Loucy (cell line): Measurements from ENCODE around the gene BMF.

Source experiments
- H2AFZ ChIP-seq: fragments of 200-600 bp; sonication (generic); 2 replicates; pipeline ENCODE4 v1.6.0; 2016; ENCODE audit warnings: antibody characterized with exemption, mild to moderate bottlenecking, low read length, moderate library complexity
- H3F3A ChIP-seq: fragments of 200-600 bp; 2 replicates; pipeline ENCODE4 v1.6.0; 2016; ENCODE audit warnings: antibody characterized with exemption, low read depth, mild to moderate bottlenecking
- H3K27me3 ChIP-seq: fragments of 200-600 bp; sonication (generic); 2 replicates; pipeline ENCODE4 v1.6.1; 2014; ENCODE audit warnings: low read length, mild to moderate bottlenecking; ENCODE audit not compliant: insufficient read depth, poor library complexity, severe bottlenecking
- H3K36me3 ChIP-seq: fragments of 200-600 bp; sonication (generic); 2 replicates; pipeline ENCODE4 v1.6.1; 2016; ENCODE audit warnings: low read length; ENCODE audit not compliant: insufficient read depth
- H3K4me1 ChIP-seq: fragments of 200-600 bp; sonication (generic); 2 replicates; pipeline ENCODE4 v1.5.1; 2014; ENCODE audit warnings: low read length, mild to moderate bottlenecking; ENCODE audit not compliant: insufficient read depth, poor library complexity, severe bottlenecking
- H3K4me2 ChIP-seq: fragments of 200-600 bp; sonication (generic); 2 replicates; pipeline ENCODE4 v1.6.0; 2014; ENCODE audit warnings: antibody characterized with exemption, low read length, low read depth, mild to moderate bottlenecking; ENCODE audit not compliant: poor library complexity, severe bottlenecking
- H3K4me3 ChIP-seq: fragments of 200-600 bp; sonication (generic); 2 replicates; pipeline ENCODE4 v1.5.1; 2014; ENCODE audit warnings: low read length, mild to moderate bottlenecking, mixed read lengths; ENCODE audit not compliant: poor library complexity, severe bottlenecking
- H3K79me2 ChIP-seq: fragments of 200-600 bp; sonication (generic); 2 replicates; pipeline ENCODE4 v1.6.1; 2014; ENCODE audit warnings: low read length; ENCODE audit not compliant: insufficient read depth
- H3K9ac ChIP-seq: fragments of 200-600 bp; sonication (generic); 2 replicates; pipeline ENCODE4 v1.6.0; 2014; ENCODE audit warnings: mild to moderate bottlenecking, low read depth, low read length, moderate library complexity; ENCODE audit not compliant: poor library complexity, severe bottlenecking
- H3K9me2 ChIP-seq: fragments of 200-600 bp; sonication (generic); replicated peaks from 2 replicates; pipeline ENCODE4 v1.6.1; 2016; ENCODE audit warnings: low read depth, low read length, mixed read lengths
- H3K9me3 ChIP-seq: fragments of 200-600 bp; sonication (generic); 2 replicates; pipeline ENCODE4 v1.6.1; 2014; ENCODE audit warnings: mild to moderate bottlenecking, antibody characterized with exemption, low read length, low read depth; ENCODE audit not compliant: insufficient read depth
- H4K20me1 ChIP-seq: fragments of 200-600 bp; sonication (generic); 2 replicates; pipeline ENCODE4 v1.6.0; 2014; ENCODE audit warnings: antibody characterized with exemption, low read length, mild to moderate bottlenecking; ENCODE audit not compliant: insufficient read depth, poor library complexity, severe bottlenecking
- EZH2phosphoT487 ChIP-seq: fragments of 200-600 bp; IDR thresholded peaks from 2 replicates; pipeline ENCODE4 v1.6.1; 2018; ENCODE audit warnings: antibody characterized with exemption, mild to moderate bottlenecking, moderate library complexity, borderline replicate concordance
- TF ChIP-seq, protein P1 (sequence below): fragments of 200-600 bp; sonication (generic); conservative IDR thresholded peaks from 2 replicates; pipeline ENCODE4 v1.5.1; 2014; ENCODE audit warnings: mild to moderate bottlenecking, antibody characterized with exemption, low read length

The BMF gene

DNA sequence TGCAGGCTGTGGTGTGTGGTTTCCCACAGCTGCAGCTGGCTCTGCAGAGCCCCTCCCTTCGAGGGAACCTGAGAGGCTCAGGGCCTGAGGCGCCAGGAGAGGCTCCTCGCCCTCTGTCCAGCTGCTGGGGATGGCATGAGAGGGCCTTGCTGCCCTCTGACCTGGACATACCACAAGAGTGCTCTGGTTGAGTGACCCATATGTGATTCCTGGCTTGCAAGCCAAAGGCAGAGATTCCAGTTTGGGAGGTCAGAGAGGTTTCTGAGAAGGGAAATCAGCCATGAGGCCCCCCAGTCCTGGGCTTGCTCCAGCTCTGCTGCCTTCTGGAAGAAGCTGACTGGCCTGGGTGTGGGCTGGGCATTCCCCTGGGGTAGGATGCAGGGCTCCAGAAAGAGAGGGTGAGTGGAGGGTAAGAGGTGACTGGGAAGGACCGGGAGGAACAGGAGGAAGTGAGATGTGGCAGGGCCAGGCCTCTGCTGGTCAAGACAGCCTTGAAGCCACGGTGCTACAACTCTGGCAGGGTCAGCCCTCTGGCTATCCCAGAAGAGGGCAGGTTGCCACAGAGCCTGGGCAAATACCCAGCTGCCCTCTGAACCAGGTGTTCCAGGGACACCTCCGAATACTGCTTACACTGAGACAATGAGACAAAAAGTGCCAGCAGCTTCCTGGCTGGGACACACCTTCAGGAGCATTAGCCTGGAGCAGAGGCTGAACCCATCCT lies 53.7 kb downstream of the BMF start:
- H3K79me2 ChIP-seq = no peaks in the 10 kb centered on the region
- TF ChIP-seq EZH2phosphoT487 = no peak
- TF ChIP-seq, protein P1, sequence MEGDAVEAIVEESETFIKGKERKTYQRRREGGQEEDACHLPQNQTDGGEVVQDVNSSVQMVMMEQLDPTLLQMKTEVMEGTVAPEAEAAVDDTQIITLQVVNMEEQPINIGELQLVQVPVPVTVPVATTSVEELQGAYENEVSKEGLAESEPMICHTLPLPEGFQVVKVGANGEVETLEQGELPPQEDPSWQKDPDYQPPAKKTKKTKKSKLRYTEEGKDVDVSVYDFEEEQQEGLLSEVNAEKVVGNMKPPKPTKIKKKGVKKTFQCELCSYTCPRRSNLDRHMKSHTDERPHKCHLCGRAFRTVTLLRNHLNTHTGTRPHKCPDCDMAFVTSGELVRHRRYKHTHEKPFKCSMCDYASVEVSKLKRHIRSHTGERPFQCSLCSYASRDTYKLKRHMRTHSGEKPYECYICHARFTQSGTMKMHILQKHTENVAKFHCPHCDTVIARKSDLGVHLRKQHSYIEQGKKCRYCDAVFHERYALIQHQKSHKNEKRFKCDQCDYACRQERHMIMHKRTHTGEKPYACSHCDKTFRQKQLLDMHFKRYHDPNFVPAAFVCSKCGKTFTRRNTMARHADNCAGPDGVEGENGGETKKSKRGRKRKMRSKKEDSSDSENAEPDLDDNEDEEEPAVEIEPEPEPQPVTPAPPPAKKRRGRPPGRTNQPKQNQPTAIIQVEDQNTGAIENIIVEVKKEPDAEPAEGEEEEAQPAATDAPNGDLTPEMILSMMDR = no peak
- H3K9me3 ChIP-seq = no peaks in the 10 kb centered on the region
- H2AFZ ChIP-seq = no peak overlapping the region
- 0 out of 2 replicates have a peak, but pooled peaks cover 10% of the 10 kb centered on the region for H3F3A ChIP-seq
- H3K36me3 ChIP-seq = no peaks in the 10 kb centered on the region
- H3K4me3 ChIP-seq = peak overlapping the region; percentile 50
- H3K9me2 ChIP-seq = no peaks in the 10 kb centered on the region
- peak overlapping the region; percentile 65 for H3K9ac ChIP-seq
- H3K4me2 ChIP-seq = peak overlapping the region; percentile 68
- H4K20me1 ChIP-seq = no peaks in the 10 kb centered on the region
- H3K4me1 ChIP-seq = peaks cover 62% of the 10 kb centered on the region
- no peaks in the 10 kb centered on the region for H3K27me3 ChIP-seq

DNA sequence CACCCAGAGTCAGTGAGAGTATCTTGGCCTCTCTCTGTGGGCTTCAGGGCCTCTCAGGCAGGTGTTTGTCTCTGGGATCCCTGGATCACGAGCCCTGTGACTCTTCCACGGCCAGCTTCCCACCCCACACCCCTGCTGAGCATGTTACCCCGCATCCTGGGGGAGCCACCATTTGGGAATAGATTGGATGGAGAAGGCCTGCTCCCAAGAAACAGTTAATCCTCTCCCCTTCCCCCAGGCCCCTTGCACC lies 54.1 kb downstream of the BMF start:
- Histone ChIP-seq H3K9ac (peak overlapping the region; percentile 65), H2AFZ (no peak overlapping the region), H4K20me1 (no peaks in the 10 kb centered on the region), H3K36me3 (no peaks in the 10 kb centered on the region), H3K9me2 (no peaks in the 10 kb centered on the region), H3K4me1 (peaks cover 67% of the 10 kb centered on the region), H3K4me2 (peak overlapping the region; percentile 68), H3K9me3 (no peaks in the 10 kb centered on the region), H3K4me3 (peak overlapping the region; percentile 50), H3F3A (0 out of 2 replicates have a peak, but pooled peaks cover 10% of the 10 kb centered on the region), H3K27me3 (no peaks in the 10 kb centered on the region), H3K79me2 (no peaks in the 10 kb centered on the region)
- TF ChIP-seq, protein P1 = no peak
- no peak for TF ChIP-seq EZH2phosphoT487

DNA sequence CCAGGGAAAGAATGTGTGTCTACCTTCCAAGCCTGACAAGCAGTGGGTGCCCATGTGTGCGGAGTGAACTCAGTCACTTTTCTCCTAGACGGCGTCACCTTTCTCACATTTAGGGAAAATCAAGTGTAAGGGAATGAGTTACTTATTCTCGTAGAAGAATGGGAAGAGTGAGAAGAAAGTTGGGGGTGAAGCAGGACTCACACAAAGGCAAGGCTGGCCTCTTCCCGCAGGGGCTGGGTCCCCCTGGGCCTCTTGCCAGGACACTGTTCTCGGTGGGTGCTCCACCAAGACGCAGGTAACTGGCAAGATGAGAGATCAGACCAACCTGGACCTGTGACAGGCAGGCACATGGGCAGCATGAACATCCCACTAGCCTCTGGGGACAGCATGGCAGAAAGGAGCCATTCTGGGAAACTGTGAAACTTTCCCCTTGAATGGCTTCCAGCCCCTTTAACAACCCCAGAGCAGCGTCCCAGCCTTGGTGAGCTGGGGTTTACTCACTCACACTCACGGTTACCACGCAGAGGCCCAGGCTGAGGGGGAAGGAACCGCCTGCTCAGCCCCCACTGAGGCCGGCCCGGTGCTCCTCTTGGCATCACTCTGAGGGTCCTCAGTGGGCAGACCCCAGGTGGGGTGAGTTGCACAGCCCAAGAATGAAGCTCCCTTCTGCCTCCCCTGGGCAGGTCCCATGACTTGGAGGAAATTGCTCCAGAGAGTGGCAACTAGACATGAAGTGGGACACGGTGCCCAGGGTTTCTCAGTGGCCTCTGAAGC lies 54.7 kb downstream of the BMF start:
- H2AFZ ChIP-seq = no peak overlapping the region
- H3K4me2 ChIP-seq = peak overlapping the region; percentile 68

More for the DNA sequence above, 54.7 kb downstream of the BMF start:
- Histone ChIP-seq H4K20me1 (no peaks in the 10 kb centered on the region), H3K9ac (peak overlapping the region; percentile 65), H3K9me3 (no peaks in the 10 kb centered on the region), H3K36me3 (no peaks in the 10 kb centered on the region), H3F3A (0 out of 2 replicates have a peak, but pooled peaks cover 10% of the 10 kb centered on the region), H3K79me2 (no peaks in the 10 kb centered on the region), H3K27me3 (no peaks in the 10 kb centered on the region), H3K9me2 (no peaks in the 10 kb centered on the region), H3K4me3 (peak overlapping the region; percentile 50), H3K4me1 (peaks cover 69% of the 10 kb centered on the region)
- no peak for TF ChIP-seq EZH2phosphoT487
- TF ChIP-seq, protein P1 = no peak
